Stomach smooth muscle (tissue), 2 donors: Measurements from ENCODE around the gene CACNA2D2.

Experiments used
- H3K27ac ChIP-seq: one replicate; pipeline ENCODE4 v1.7.0; 2013; ENCODE audit warnings: mild to moderate bottlenecking, low read length, inconsistent platforms
- H3K27me3 ChIP-seq, 2 donors: one replicate each; pipeline ENCODE4 v1.7.0; 2013; ENCODE audit warnings: low read length in 2 of 2; ENCODE audit not compliant: insufficient read depth in 2 of 2, control insufficient read depth in 1 of 2
- H3K36me3 ChIP-seq, 2 donors: one replicate each; pipeline ENCODE4 v1.7.0; 2013; ENCODE audit warnings: low read length in 2 of 2; ENCODE audit not compliant: control insufficient read depth in 2 of 2, insufficient read depth in 2 of 2
- H3K4me1 ChIP-seq: one replicate; pipeline ENCODE4 v1.7.0; 2013; ENCODE audit warnings: low read length; ENCODE audit not compliant: control insufficient read depth, insufficient read depth
- H3K4me3 ChIP-seq, 2 donors: one replicate each; pipeline ENCODE4 v1.7.0; 2013; ENCODE audit warnings: low read length in 2 of 2
- H3K9ac ChIP-seq, 2 donors: one replicate each; pipeline ENCODE4 v1.7.0; 2013; ENCODE audit warnings: low read length in 2 of 2, mild to moderate bottlenecking in 1 of 2
- H3K9me3 ChIP-seq, 2 donors: one replicate each; pipeline ENCODE4 v1.7.0; 2013; ENCODE audit warnings: low read length in 2 of 2; ENCODE audit not compliant: control insufficient read depth in 2 of 2
- donor health status: healthy.
- donor health status: Pancreatic carcinoma.

Gene CACNA2D2

DNA sequence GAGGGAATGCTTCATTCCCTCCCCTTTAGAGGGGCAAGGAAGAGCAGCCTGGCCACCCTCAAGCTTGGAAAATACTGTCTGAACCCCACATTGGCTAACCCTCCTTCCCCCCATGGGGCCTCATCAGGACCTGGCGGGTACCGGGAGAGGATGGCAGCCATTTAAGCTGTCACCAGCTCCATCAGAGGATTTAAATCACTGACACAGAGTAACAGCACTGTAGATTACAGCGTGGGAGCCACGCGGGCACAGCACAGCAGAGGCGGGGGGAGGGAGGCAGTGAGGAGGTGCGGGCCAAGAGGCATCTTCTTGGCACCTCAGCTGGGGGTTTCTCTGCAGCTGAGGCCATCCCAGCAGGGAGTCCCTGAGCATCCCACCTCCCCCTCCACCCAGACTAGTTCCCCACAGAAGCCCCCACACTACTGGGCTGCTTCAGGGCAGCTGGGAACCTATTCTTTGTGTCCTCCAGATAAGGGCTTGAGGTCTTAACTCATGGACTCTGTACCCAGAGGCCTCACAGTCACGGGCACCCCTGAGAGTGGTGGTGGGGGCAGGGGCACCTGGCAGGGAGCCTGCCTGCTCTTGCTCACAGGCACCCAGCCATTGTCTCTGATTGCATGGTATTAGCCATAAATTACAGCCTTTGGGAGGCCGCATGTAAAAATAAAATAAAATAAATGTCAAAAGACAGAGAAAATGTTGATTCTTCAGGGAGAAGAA, 21.9 kb upstream of the CACNA2D2 start:
- Histone ChIP-seq H3K36me3 (no peaks in the 10 kb centered on the region), H3K9me3 (no peaks in the 10 kb centered on the region), H3K4me1 (no peaks in the 10 kb centered on the region), H3K27ac (no peak overlapping the region), H3K27me3 (peaks cover 8% of the 10 kb centered on the region in 2 donors), H3K9ac (no peak overlapping the region), H3K4me3 (no peak overlapping the region)

DNA sequence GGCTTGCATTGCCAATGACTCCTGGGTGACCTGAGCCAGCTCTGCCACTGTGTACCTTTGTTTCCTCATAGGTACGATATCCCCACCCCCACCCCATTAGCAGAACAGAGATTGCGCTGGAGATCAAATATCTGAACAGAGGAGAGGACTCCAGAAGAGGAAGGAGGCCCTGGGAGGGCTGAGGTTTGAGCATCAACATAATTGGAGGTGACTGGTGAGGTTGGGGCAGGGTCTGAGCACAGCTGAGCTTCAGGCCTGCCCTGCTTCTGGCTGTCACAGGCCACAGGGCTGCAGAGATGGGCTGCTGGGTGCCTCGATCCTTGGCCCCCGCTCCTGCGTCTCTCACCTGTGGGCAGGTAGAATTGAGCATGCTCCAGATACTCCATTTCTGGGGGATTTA, 21.3 kb upstream of the CACNA2D2 start:
- H3K9me3 ChIP-seq: no peaks in the 10 kb centered on the region
- H3K9ac ChIP-seq: no peak overlapping the region
- no peaks in the 10 kb centered on the region for H3K36me3 ChIP-seq
- H3K27ac ChIP-seq: no peak overlapping the region
- no peak overlapping the region for H3K4me3 ChIP-seq
- H3K4me1 ChIP-seq: no peaks in the 10 kb centered on the region
- H3K27me3 ChIP-seq: peaks cover 5 to 6% of the 10 kb centered on the region in 2 donors

DNA sequence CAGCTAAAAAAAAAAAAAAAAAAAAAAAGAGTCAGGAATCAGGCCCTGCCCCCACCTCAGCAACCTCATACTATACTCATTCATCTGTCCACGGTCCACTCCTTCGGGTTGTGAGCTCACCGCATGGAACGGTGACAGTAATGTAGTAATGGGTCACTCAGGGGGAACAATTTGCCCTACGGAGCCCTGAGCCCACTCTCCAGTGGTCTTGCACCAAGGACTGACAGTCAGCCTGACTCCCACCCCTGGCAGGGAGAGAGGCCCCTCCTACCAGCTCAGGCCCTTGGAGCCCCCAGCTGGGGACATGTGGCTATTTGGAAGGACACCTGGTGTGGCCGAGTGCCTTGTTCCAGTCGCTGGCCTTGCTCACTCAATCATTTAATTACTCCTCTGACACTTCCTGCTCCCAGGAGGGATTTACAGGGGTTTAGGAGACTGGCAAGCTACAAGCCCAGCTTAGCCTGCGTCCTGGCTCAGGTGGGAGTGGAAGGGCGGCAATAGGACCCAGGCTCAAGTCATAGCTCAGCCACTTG, 19.9 kb upstream of the CACNA2D2 start:
- H3K27me3 ChIP-seq: peaks cover 3 to 9% of the 10 kb centered on the region in 2 donors
- H3K4me1 ChIP-seq: no peaks in the 10 kb centered on the region
- no peaks in the 10 kb centered on the region for H3K36me3 ChIP-seq
- no peak overlapping the region for H3K9ac ChIP-seq
- H3K27ac ChIP-seq: no peak overlapping the region
- H3K4me3 ChIP-seq: no peak overlapping the region
- H3K9me3 ChIP-seq: no peaks in the 10 kb centered on the region

DNA sequence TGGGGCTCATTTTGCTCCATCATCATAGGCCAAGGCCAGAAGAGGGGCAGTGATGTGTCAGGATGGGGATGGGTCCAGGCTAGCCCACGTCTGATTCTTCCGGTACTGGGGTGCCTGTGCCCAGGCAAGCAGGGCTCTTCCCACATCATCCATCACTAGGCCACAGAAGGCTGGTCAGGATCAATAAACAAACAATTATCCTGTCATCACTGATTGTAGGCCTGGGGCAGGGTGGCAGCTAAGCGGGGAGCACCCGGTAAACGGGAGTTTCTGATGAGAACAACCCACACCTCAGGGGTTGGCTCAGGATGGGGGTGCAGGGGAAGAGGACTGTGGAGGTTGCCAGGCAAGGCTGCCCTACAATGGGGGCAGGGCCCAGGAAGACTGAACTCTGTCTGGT, 18.1 kb upstream of the CACNA2D2 start:
- Histone ChIP-seq H3K27ac (no peak overlapping the region), H3K27me3 (peaks cover 3 to 9% of the 10 kb centered on the region in 2 donors), H3K9ac (no peak overlapping the region), H3K4me3 (no peak overlapping the region), H3K4me1 (peaks cover 3% of the 10 kb centered on the region), H3K9me3 (no peaks in the 10 kb centered on the region), H3K36me3 (no peaks in the 10 kb centered on the region)

- Histone ChIP-seq H3K4me1 (peaks cover 10% of the 10 kb centered on the region), H3K9me3 (no peaks in the 10 kb centered on the region), H3K4me3 (no peak overlapping the region), H3K9ac (no peak overlapping the region), H3K27me3 (peaks cover 3 to 9% of the 10 kb centered on the region in 2 donors), H3K27ac (no peak overlapping the region), H3K36me3 (no peaks in the 10 kb centered on the region)
These were observed 17.4 kb upstream of the CACNA2D2 start for GRCh38 chr3:50520849-50521248.

DNA sequence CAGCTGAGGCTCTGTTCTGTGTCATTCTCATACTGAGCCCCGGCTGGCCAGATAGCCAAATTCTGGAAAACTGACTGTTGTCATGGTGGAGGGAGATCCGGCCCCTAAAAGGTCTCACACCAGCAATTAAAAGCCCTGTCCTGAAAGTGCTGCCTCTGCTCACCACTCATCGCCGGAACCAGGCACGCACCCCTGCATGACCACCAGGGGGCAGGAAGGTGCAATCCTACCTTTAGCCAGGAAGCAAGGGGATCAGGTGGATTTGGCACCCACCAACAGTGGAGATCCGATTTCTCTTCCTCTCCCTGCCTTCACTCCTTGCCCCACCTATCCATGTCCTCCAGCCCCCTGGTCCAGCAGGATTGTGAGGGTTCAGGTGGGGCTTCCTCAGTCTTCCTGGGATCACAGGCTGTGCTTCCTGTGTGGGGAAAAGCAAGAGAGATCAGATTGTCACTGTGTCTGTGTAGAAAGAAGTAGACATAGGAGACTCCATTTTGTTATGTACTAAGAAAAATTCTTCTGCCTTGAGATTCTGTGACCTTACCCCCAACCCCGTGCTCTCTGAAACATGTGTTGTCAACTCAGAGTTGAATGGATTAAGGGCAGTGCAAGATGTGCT, 16.1 kb upstream of the CACNA2D2 start:
- Histone ChIP-seq H3K36me3 (no peaks in the 10 kb centered on the region), H3K27ac (no peak overlapping the region), H3K9me3 (no peaks in the 10 kb centered on the region), H3K9ac (no peak overlapping the region), H3K27me3 (peaks cover 3 to 9% of the 10 kb centered on the region in 2 donors), H3K4me3 (no peak overlapping the region), H3K4me1 (peaks cover 14% of the 10 kb centered on the region)

- Histone ChIP-seq H3K36me3 (no peaks in the 10 kb centered on the region), H3K27me3 (peaks cover 3 to 9% of the 10 kb centered on the region in 2 donors), H3K4me3 (no peak overlapping the region), H3K9ac (no peak overlapping the region), H3K9me3 (no peaks in the 10 kb centered on the region), H3K4me1 (peaks cover 14% of the 10 kb centered on the region), H3K27ac (no peak overlapping the region)
These were observed 15.0 kb upstream of the CACNA2D2 start for GRCh38 chr3:50518436-50518835.

DNA sequence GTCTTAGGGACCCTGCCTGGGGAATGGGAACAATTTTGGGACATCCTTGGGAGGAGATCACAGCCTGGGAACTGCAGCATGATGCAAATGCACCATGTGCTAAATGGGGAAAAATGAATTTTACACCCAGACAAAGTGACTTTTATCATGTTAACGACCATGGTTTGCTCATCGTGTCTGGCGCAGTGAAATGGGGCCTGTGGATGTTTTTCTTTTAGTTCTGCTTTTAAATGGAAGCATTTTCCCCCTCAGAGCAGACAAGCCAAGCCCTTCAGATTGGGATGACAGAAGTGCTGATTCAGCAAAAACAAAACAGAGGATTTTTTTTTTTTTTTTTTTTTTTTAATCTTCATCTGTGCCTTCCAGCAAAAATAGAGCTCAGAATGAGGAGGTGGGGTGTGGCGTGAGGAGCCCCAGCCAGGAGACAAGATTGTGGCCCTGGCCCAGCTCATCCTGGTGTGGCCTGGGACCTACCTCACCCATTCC, 14.3 kb upstream of the CACNA2D2 start:
- Histone ChIP-seq H3K9ac (no peak overlapping the region), H3K27me3 (peaks cover 3 to 9% of the 10 kb centered on the region in 2 donors), H3K27ac (no peak overlapping the region), H3K4me1 (peaks cover 14% of the 10 kb centered on the region), H3K4me3 (no peak overlapping the region), H3K36me3 (no peaks in the 10 kb centered on the region), H3K9me3 (no peaks in the 10 kb centered on the region)

GRCh38 chr3:50516440-50516871, 13.0 kb upstream of the CACNA2D2 start:
- H3K27ac ChIP-seq: peak overlapping the region; percentile 11

DNA sequence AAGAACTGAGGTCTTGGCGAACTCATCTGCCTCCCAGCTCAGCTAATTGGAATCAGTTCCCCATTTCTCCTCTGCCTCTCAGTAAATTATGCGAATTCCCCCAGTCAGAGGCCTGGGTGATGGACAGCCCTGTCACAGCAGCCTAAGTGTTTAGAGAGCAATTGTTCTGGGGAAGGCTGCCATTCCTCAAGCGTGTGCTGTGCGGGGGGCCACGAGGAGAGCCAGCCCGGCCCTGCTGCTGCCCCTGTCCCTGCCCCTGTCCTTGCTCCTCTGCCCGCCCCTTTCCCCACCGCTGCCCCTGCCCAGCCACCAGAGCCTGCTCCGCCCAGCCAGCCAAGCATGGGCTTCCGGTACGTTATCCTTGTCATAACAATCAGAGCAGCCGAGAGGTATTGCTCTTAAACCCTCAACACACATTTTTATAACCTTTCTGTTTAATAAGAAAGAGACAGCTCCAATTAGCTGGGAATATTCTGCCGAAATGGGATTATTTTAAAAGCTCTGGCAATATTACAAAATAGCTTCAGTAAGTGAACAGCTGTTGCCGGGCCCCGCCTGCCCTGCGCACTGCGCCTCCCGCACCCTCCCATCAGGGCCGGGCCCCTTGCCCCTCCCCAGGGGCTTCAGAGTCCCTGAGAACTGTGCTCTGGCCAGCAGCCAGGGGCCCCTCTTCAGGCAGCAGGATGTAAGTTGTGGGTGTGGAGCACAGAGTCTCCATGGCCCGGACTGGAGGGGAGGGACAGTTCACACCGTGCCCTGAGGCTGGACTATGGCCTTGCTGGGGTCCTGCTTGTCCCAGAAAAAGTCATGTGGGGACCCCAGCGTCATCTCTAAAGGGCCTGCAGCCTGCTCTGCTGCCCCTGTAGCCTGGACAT, 12.4 kb upstream of the CACNA2D2 start:
- H3K4me3 ChIP-seq: peak overlapping the region in 1 of 2 donors; percentile 22
- H3K27ac ChIP-seq: peak overlapping the region; percentile 31

More at GRCh38 chr3:50516440-50516871, 13.0 kb upstream of the CACNA2D2 start:
- no peaks in the 10 kb centered on the region for H3K36me3 ChIP-seq
- peaks cover 0 to 9% of the 10 kb centered on the region in 2 donors for H3K27me3 ChIP-seq
- H3K9me3 ChIP-seq: no peaks in the 10 kb centered on the region
- peak overlapping the region in 1 of 2 donors; percentile 21 for H3K9ac ChIP-seq
- H3K4me3 ChIP-seq: no peak overlapping the region
- H3K4me1 ChIP-seq: peaks cover 14% of the 10 kb centered on the region

More for the DNA sequence above, 12.4 kb upstream of the CACNA2D2 start:
- Histone ChIP-seq H3K36me3 (no peaks in the 10 kb centered on the region), H3K9me3 (no peaks in the 10 kb centered on the region), H3K4me1 (peaks cover 14% of the 10 kb centered on the region), H3K27me3 (peaks cover 0 to 6% of the 10 kb centered on the region in 2 donors), H3K9ac (peak overlapping the region; percentile 18 to 21)
